Heart left ventricle (tissue), 13 donors: ENCODE measurements around the gene ACSL1.

Experiments used
- POLR2A ChIP-seq, 2 donors: fragments of 450-650 bp; IDR thresholded peaks; one replicate each; pipeline ENCODE4 v1.6.1; 2017; ENCODE audit warnings: antibody characterized with exemption in 2 of 2, mild to moderate bottlenecking in 2 of 2, moderate library complexity in 2 of 2
- TF ChIP-seq, protein P1 (sequence below), 12 donors: fragments of 200-600 bp; sonication (generic) in 4 of 12; IDR thresholded peaks; one replicate each; pipeline versions ENCODE4 v1.5.0 to v1.8.0; 2018 to 2022; ENCODE audit warnings: antibody characterized with exemption in 12 of 12, mild to moderate bottlenecking in 5 of 12
- donor health status: ischemic (EF 13 %, LVEDD 7.1; RV severe dilation, severe dysfunction).
- donor health status: DM: no; HTN: yes; CAD: no.
- donor health status: DM: no; HTN: no; CAD: no.
- donor health status: ischemic (EF 25% LVEDD 6.9; RV normal size, moderate dysfunction).
- donor health status: ischemic (EF 25% LVEDD 5.7; RV mildly dilated, moderate dysfunction).
- donor health status: ischemic (EF 35%, LVEDD 5.7; RV mildly dilated, moderate dysfunction).
- donor health status: nonischemic (EF 11% LVEDD 7.7; RV severe dilation, severe dysfunction).
- donor health status: DM: yes; HTN: yes; CAD: no.
- donor health status: PGD.
- donor health status: ischemic (EF 29% LVEDD 5.4; RV normal size, mild dysfunction).
- donor health status: nonischemic (EF 23%, LVEDD 6.1; RV moderate dilation, normal function).

GRCh38 chr4:184846531-184846930, 20.8 kb upstream of the ACSL1 start:
- TF ChIP-seq, protein P1, sequence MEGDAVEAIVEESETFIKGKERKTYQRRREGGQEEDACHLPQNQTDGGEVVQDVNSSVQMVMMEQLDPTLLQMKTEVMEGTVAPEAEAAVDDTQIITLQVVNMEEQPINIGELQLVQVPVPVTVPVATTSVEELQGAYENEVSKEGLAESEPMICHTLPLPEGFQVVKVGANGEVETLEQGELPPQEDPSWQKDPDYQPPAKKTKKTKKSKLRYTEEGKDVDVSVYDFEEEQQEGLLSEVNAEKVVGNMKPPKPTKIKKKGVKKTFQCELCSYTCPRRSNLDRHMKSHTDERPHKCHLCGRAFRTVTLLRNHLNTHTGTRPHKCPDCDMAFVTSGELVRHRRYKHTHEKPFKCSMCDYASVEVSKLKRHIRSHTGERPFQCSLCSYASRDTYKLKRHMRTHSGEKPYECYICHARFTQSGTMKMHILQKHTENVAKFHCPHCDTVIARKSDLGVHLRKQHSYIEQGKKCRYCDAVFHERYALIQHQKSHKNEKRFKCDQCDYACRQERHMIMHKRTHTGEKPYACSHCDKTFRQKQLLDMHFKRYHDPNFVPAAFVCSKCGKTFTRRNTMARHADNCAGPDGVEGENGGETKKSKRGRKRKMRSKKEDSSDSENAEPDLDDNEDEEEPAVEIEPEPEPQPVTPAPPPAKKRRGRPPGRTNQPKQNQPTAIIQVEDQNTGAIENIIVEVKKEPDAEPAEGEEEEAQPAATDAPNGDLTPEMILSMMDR (IDR thresholded peaks at IDR 0.05): no peak
- TF ChIP-seq POLR2A (IDR thresholded peaks at IDR 0.05): no peak
